Articular chondrocyte of knee joint (primary cell): ENCODE data around the gene CSNK1G3. TPM values are rescaled to one million over a fixed set of nuclear protein-coding genes. Genes with fewer than 3 reads are reported as not detected.

Source experiments
- total RNA-seq: library from RNA; depleted of rRNA; stranded (reverse); fragments of >200 nt; gene quantifications from 2 replicates; pipeline ENCODE4 v1.2.3, GENCODE V29; 2012

CSNK1G3 gene
- total RNA-seq, result 86.2 and 113 TPM in 2 replicates

GRCh38 chr5:123511648-123512605 is at the start of gene CSNK1G3:
Gene CSNK1G3 (plus strand): TSS chr5:123512177. CDS start chr5:123545664, 33,487 bp downstream.

Other genes with a start within 250 kb of the CSNK1G3 start
- gene CEP120, start 88.8 kb upstream of the CSNK1G3 start, total RNA-seq, result 20.5 and 21.7 TPM in 2 replicates